ENCODE measurements around the gene HIPK2. TPM values are rescaled to one million over a fixed set of nuclear protein-coding genes. Genes with fewer than 3 reads are reported as not detected.

HIPK2 gene
- total RNA-seq, 2 donors from 2014 or later = 22.1 to 26.4 TPM

DNA sequence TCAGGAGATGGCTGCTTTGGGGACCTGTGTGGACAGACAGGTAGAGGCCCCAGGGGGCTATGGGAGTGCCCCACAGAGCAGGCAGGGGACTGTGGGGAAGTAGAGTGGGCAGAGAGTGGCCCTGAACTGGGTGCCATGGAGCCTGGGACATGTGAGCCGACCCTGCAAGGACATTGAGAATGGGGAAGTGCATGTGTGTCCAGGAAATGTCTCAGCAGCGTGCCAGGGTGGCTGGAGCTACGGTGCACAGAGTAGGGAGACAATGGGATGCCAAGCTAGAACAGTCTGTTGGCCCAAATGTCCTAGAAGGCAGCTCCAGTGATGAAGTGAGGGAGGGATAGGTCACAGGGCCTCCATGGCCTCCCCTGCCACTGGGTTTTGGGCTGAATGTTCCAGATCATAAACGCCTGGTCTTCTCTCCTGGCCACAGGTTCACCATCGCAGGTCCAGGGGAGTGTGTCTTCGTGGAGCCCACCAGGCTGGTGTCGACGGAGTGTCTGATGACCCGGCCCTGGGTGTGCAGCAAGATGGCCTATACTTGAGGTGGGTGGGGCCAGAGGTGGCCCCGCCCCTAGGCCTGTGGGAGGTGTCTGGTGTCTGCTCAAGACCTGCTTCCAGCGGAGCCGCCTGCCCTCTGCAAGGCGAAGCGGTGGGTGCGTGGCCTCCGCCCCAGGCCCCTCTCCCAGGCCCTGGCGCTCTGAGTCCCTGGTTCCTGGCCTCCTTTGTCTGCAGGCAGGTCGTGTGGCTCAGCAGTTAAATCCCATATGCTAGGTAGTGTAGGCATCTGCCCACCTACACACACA, 233.8 kb downstream of the HIPK2 start:
- ATAC-seq = no peak
- Histone ChIP-seq H3K27me3 (no peaks in the 10 kb centered on the region), H3K4me1 (no peaks in the 10 kb centered on the region), H3K36me3 (replicated peaks in 1 of 2; ENCODE audit: insufficient read depth in 1 of 2, low read depth in 2 of 2) (no peaks in the 10 kb centered on the region), H3K27ac (no peak overlapping the region), H3K9me3 (no peaks in the 10 kb centered on the region), H3K4me3 (no peak overlapping the region)
- WGBS, 2 donors = 67 to 78% methylated on average over 5 to 18 of the region's 18 CpGs
- intact Hi-C loops (cut with DNase I) = no loop called here
- TF ChIP-seq POLR2A (IDR thresholded peaks at IDR 0.05) = no peak
- TF ChIP-seq, protein P1, sequence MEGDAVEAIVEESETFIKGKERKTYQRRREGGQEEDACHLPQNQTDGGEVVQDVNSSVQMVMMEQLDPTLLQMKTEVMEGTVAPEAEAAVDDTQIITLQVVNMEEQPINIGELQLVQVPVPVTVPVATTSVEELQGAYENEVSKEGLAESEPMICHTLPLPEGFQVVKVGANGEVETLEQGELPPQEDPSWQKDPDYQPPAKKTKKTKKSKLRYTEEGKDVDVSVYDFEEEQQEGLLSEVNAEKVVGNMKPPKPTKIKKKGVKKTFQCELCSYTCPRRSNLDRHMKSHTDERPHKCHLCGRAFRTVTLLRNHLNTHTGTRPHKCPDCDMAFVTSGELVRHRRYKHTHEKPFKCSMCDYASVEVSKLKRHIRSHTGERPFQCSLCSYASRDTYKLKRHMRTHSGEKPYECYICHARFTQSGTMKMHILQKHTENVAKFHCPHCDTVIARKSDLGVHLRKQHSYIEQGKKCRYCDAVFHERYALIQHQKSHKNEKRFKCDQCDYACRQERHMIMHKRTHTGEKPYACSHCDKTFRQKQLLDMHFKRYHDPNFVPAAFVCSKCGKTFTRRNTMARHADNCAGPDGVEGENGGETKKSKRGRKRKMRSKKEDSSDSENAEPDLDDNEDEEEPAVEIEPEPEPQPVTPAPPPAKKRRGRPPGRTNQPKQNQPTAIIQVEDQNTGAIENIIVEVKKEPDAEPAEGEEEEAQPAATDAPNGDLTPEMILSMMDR (IDR thresholded peaks at IDR 0.05) = no peak
- no peak for DNase-seq

DNA sequence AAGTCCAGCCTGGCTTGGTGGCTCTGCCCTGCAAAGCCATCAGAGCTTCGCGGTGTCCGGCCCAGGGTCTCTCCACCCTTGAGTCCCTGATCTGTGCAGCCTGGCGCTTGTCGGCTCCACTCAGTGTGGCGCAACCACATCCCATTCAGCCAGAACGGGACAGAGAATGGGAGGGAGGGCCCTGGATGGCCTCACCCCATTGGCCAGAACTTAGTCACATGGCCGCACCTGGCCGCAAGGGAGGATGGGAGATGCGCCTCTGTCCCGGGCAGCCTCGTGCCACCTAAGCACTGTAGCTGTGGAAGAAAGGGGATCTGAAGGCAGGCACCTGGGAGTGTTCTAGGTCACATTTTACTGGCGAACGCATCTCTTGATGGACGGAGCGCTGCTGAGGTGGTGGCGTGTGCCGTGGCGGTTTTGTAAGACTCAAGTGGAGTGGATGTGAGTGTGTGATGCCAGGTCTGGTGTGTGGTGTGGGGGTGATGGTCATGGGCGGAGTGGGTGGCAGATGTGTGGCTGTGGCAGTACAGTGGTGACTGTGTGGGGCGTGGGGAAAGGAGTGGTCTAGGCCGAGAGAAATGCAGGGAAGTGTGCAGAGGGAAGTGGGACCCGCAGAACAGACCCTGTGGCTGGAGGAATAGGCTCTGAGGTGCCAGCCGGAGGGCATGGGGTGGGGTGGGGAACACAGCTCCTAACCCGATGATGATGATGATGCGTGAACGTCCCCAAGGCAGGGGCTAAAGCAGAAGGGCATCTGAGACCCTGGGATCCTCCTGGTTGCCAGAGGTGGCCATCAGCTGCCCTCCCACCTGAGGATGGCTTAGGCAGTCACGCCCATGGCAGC, 235.3 kb downstream of the HIPK2 start:
- Histone ChIP-seq H3K4me1 (no peaks in the 10 kb centered on the region), H3K9me3 (no peaks in the 10 kb centered on the region), H3K27ac (no peak overlapping the region), H3K36me3 (replicated peaks in 1 of 2; ENCODE audit: insufficient read depth in 1 of 2, low read depth in 2 of 2) (no peaks in the 10 kb centered on the region), H3K4me3 (no peak overlapping the region), H3K27me3 (no peaks in the 10 kb centered on the region)
- intact Hi-C loops (cut with DNase I) = no loop called here
- TF ChIP-seq POLR2A (IDR thresholded peaks at IDR 0.05) = no peak
- TF ChIP-seq, protein P1 (IDR thresholded peaks at IDR 0.05) = no peak
- 83 to 86% methylated on average over 21 to 28 of the region's 28 CpGs for WGBS, 2 donors
- DNase-seq (no peak), ATAC-seq (no peak)

DNA sequence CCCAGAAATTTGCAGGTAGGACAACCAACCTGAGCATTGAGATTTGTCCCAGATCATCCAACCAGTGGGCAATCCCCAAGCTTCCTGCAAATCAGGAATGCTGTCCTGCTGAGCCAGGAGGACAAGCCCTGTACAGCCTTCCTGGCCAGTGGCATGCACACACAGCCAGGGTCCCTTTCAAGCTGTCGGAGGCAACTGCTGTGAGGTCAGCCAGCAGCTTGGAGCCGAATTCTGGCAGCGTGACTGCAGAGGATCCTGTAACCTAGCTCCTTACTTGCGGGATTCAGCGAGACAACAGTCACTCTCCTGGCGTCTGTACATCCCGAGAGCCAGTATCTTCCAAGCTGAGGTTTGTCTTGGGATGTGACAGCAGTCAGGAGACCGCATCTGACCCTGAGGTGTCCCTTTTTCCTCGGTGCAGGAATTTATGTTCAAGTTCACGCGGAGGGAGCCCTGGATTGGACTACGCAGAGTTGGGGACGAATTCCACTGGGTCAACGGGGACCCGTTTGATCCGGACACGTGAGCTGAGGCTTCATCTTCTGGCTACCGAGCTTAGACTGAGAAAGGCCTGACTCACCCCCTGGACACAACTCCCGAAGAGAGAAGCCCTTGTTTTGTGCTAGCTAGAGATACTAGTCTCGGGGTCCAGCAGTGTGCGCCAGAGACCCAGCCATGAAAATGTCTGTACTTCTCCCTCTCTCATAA, 236.0 kb downstream of the HIPK2 start:
- DNase-seq (no peak), ATAC-seq (peak; percentile 21)
- H3K9me3 ChIP-seq = no peaks in the 10 kb centered on the region
- H3K27ac ChIP-seq = no peak overlapping the region
- intact Hi-C loops (cut with DNase I) = no loop called here
- H3K4me3 ChIP-seq = no peak overlapping the region
- TF ChIP-seq, protein P1 (IDR thresholded peaks at IDR 0.05) = no peak
- no peak for TF ChIP-seq POLR2A (IDR thresholded peaks at IDR 0.05)
- WGBS, 2 donors = 71% methylated on average over 21 of the region's 21 CpGs; no CpG with 5 or more reads in 1 of the 2 donors
- H3K36me3 ChIP-seq (replicated peaks in 1 of 2; ENCODE audit: insufficient read depth in 1 of 2, low read depth in 2 of 2) = no peaks in the 10 kb centered on the region
- no peaks in the 10 kb centered on the region for H3K4me1 ChIP-seq
- no peaks in the 10 kb centered on the region for H3K27me3 ChIP-seq

DNA sequence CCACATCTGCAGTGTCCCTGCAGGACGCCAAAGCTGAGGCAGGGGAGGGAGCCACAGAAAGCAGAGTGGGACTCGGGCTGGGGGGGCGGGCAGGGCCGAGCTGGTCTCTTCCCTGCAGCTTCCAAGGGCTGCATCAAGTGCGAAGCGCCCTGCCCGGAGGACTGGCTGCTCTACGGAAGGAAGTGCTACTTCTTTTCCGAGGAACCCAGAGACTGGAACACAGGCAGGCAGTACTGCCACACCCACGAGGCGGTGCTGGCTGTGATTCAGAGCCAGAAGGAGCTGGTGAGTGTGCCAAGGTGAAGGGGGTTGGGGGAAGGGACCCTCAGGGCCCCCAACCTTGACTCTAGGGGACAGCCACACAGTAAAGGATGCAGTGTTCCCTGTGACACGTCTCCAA, 237.6 kb downstream of the HIPK2 start:
- Histone ChIP-seq H3K27me3 (no peaks in the 10 kb centered on the region), H3K27ac (no peak overlapping the region), H3K4me3 (no peak overlapping the region), H3K4me1 (no peaks in the 10 kb centered on the region), H3K9me3 (no peaks in the 10 kb centered on the region), H3K36me3 (replicated peaks in 1 of 2; ENCODE audit: insufficient read depth in 1 of 2, low read depth in 2 of 2) (no peaks in the 10 kb centered on the region)
- TF ChIP-seq, protein P1 (IDR thresholded peaks at IDR 0.05) = no peak
- TF ChIP-seq POLR2A (IDR thresholded peaks at IDR 0.05) = no peak
- ATAC-seq (no peak), DNase-seq (no peak)
- WGBS, 2 donors = 56 to 58% methylated on average over 10 to 12 of the region's 12 CpGs
- intact Hi-C loops (cut with DNase I) = no loop called here

Measured in body of pancreas (tissue), 4 donors.